ENCODE results near the gene CYTH2.
A peak's percentile ranks its signal among the peaks of the same experiment; 100 is the strongest.

CYTH2 gene

GRCh38 chr19:48454150-48454730 is 14.9 kb upstream of the CYTH2 start:
- DNase-seq = no peak

GRCh38 chr19:48455171-48455907 is 13.8 kb upstream of the CYTH2 start, which contains the start of gene KCNJ14:
Gene KCNJ14 (plus strand): TSS chr19:48455574. CDS start chr19:48461725, 6,151 bp downstream.
- DNase-seq = no peak

- no peak for DNase-seq
These were observed 13.1 kb upstream of the CYTH2 start for GRCh38 chr19:48455908-48456562.

- no peak for DNase-seq
These were observed 12.3 kb upstream of the CYTH2 start for GRCh38 chr19:48456864-48457263.

- no peak for DNase-seq
These were observed 11.2 kb upstream of the CYTH2 start for GRCh38 chr19:48458016-48458415.

- no peak for DNase-seq
These were observed 7.6 kb upstream of the CYTH2 start for GRCh38 chr19:48461651-48461981.

- DNase-seq = no peak
These were observed 7.0 kb upstream of the CYTH2 start for GRCh38 chr19:48461982-48462655.

- no peak for DNase-seq
These were observed 4.0 kb upstream of the CYTH2 start for GRCh38 chr19:48465215-48465614.

- DNase-seq = no peak
These were observed 2.4 kb upstream of the CYTH2 start for GRCh38 chr19:48466561-48467325.

- DNase-seq = peak; percentile 97
These were observed 339 bp upstream of the CYTH2 start for GRCh38 chr19:48468772-48469288.

GRCh38 chr19:48469934-48470680 is 938 bp downstream of the CYTH2 start:
- DNase-seq = no peak

- DNase-seq = no peak
These were observed 1.7 kb downstream of the CYTH2 start for GRCh38 chr19:48470856-48471255.

GRCh38 chr19:48471836-48472235 is 2.7 kb downstream of the CYTH2 start:
- DNase-seq = no peak

GRCh38 chr19:48473161-48473966 is 4.2 kb downstream of the CYTH2 start:
- no peak for DNase-seq

- DNase-seq = no peak
These were observed 5.0 kb downstream of the CYTH2 start for GRCh38 chr19:48474084-48474592.

GRCh38 chr19:48475369-48476068 is 6.3 kb downstream of the CYTH2 start:
- DNase-seq = no peak

- no peak for DNase-seq
These were observed 7.0 kb downstream of the CYTH2 start for GRCh38 chr19:48476176-48476575.

GRCh38 chr19:48477067-48477685 is 8.0 kb downstream of the CYTH2 start:
- no peak for DNase-seq

- DNase-seq = no peak
These were observed 8.6 kb downstream of the CYTH2 start for GRCh38 chr19:48477698-48478338.
